Adrenal gland (tissue), 12 donors: ENCODE measurements around the gene GRB10. TPM values are rescaled to one million over a fixed set of nuclear protein-coding genes. Genes with fewer than 3 reads are reported as not detected.

Experiments
- DNase-seq, 7 donors: peaks; one replicate each; pipeline ENCODE4 v3.0.0-alpha.2; 2019 to 2020
- H3K27ac ChIP-seq, 5 donors: fragments of 200-600 bp; sonication (generic) in 4 of 5; 1 replicate in 3 of 5; 2 replicates in 2 of 5; pipeline versions ENCODE4 v1.5.1 to v1.8.0; 2016 to 2020; ENCODE audit warnings: mild to moderate bottlenecking in 1 of 5
- H3K27me3 ChIP-seq: fragments of 200-600 bp; 2 replicates; pipeline ENCODE4 v1.8.0; 2021
- H3K36me3 ChIP-seq, 2 donors: fragments of 200-600 bp; replicated peaks in 1 of 2; 1 replicate in 1 of 2; 2 replicates in 1 of 2; pipeline versions ENCODE4 v1.5.1 to v1.8.0; 2018 to 2022
- H3K4me1 ChIP-seq, 2 donors: fragments of 200-600 bp; replicated peaks in 1 of 2; 1 replicate in 1 of 2; 2 replicates in 1 of 2; pipeline versions ENCODE4 v1.5.1 to v1.8.0; 2018 to 2021
- H3K4me3 ChIP-seq, 4 donors: fragments of 200-600 bp; sonication (generic) in 3 of 4; one replicate each; pipeline ENCODE4 v1.5.1; 2016 to 2018
- H3K9me3 ChIP-seq, 3 donors: fragments of 200-600 bp; sonication (generic) in 1 of 3; replicated peaks in 1 of 3; 1 replicate in 2 of 3; 2 replicates in 1 of 3; pipeline versions ENCODE4 v1.5.1 to v1.8.0; 2016 to 2021
- CTCF ChIP-seq, 6 experiments: fragments of 450-650 bp in 4 of 6; fragments of 200-600 bp in 2 of 6; sonication (generic) in 1 of 6; IDR thresholded peaks; 1 replicate in 5 of 6; 2 replicates in 1 of 6; pipeline versions ENCODE4 v1.5.1 to v1.8.0; 2016 to 2021; ENCODE audit warnings: antibody characterized with exemption in 6 of 6, mild to moderate bottlenecking in 2 of 6, moderate library complexity in 1 of 6
- POLR2A ChIP-seq, 2 donors: fragments of 450-650 bp; IDR thresholded peaks; one replicate each; pipeline ENCODE4 v1.6.1; 2017; ENCODE audit warnings: antibody characterized with exemption in 2 of 2, mild to moderate bottlenecking in 2 of 2, moderate library complexity in 1 of 2
- WGBS, 4 donors: extraction: QIAGEN DNeasy Blood & Tissue Kit in 2 of 4; methylation state at CpG; one replicate each; pipeline versions ENCODE4 v1.1.5 to v1.1.7; 2013 to 2017; 5-methylcytosine and 5-hydroxymethylcytosine counted together
- intact Hi-C, 2 donors: fragments of 100-400 bp; cut with DNase I; formaldehyde crosslinking; loops; one replicate each; pipeline versions ENCODE4 v1.14.1 to v1.15.0; 2022 to 2023
- polyA plus RNA-seq, 3 donors: library from polyadenylated mRNA; stranded (reverse); fragments of 200-250 nt in 2 of 3; fragments of 350-450 nt in 1 of 3; fragmentation: Illumina TruSeq in 1 of 3; extraction: RNeasy Lipid Tissue Mini Kit (QIAGEN cat#74804) in 1 of 3; gene quantifications; one replicate each; pipeline ENCODE4 v1.2.3, GENCODE V29; 2013 to 2014
- total RNA-seq, 9 donors: library from RNA; depleted of rRNA in 4 of 9; stranded (reverse); fragments of >200 nt in 4 of 9; fragments of 120-200 nt in 1 of 9; fragmentation: NEBNext Ultra II Directional in 1 of 9; extraction: Animal tissue kit (Norgen Biotek cat#: 25700) in 1 of 9; gene quantifications; one replicate each; pipeline versions ENCODE4 v1.1.0 to v1.2.4, GENCODE V29; 2013 to 2023
- donor health status: healthy with polysubstance abuse.
- donor health status: Bipolar disorder and iron deficiency.
- donor health status: DM: yes; HTN: yes; CAD: no.
- donor health status: DM: no; HTN: no; CAD: no.
- donor health status: DM: no; HTN: no; CAD: no.
- donor health status: DM: yes; HTN: yes; CAD: no.

The GRB10 gene
- total and polyA plus RNA-seq, 12 donors = 33.5 to 158 (median 67.3) TPM

GRCh38 chr7:50687575-50688225, 95.0 kb downstream of the GRB10 start:
- WGBS, 4 donors = 80 to 87% (median 83%) methylated on average over 7 of the region's 7 CpGs
- no peak for TF ChIP-seq CTCF (IDR thresholded peaks at IDR 0.05)
- TF ChIP-seq POLR2A (IDR thresholded peaks at IDR 0.05) = no peak
- intact Hi-C loops = no loop called here
- no peaks in the 10 kb centered on the region for H3K36me3 ChIP-seq
- H3K27ac ChIP-seq = peak overlapping the region in 1 of 5 donors; percentile 25
- H3K4me1 ChIP-seq = peaks cover 0 to 10% of the 10 kb centered on the region in 2 donors
- H3K9me3 ChIP-seq = no peaks in the 10 kb centered on the region
- no peaks in the 10 kb centered on the region for H3K27me3 ChIP-seq
- H3K4me3 ChIP-seq = no peak overlapping the region
- peak in 2 of 7 donors; percentile 21 to 31 for DNase-seq

- 87 to 98% (median 91%) methylated on average over 6 of the region's 6 CpGs for WGBS, 4 donors
- no peaks in the 10 kb centered on the region for H3K36me3 ChIP-seq
- no peak overlapping the region for H3K27ac ChIP-seq
- no peak for TF ChIP-seq CTCF (IDR thresholded peaks at IDR 0.05)
- no peak for TF ChIP-seq POLR2A (IDR thresholded peaks at IDR 0.05)
- peaks cover 0 to 14% of the 10 kb centered on the region in 2 donors for H3K4me1 ChIP-seq
- intact Hi-C loops = no loop called here
- no peak overlapping the region for H3K4me3 ChIP-seq
- no peaks in the 10 kb centered on the region for H3K27me3 ChIP-seq
- no peaks in the 10 kb centered on the region for H3K9me3 ChIP-seq
- peak in 1 of 7 donors; percentile 36 for DNase-seq
Observed at GRCh38 chr7:50687096-50687495, 95.6 kb downstream of the GRB10 start.

GRCh38 chr7:50685135-50686065, 97.3 kb downstream of the GRB10 start:
- no peak overlapping the region for H3K4me3 ChIP-seq
- peak in 1 of 7 donors; percentile 38 for DNase-seq
- H3K9me3 ChIP-seq = no peaks in the 10 kb centered on the region
- H3K36me3 ChIP-seq = no peaks in the 10 kb centered on the region
- TF ChIP-seq POLR2A (IDR thresholded peaks at IDR 0.05) (no peak), CTCF (IDR thresholded peaks at IDR 0.05) (no peak)
- peaks cover 0 to 20% of the 10 kb centered on the region in 2 donors for H3K4me1 ChIP-seq
- 75 to 80% (median 77%) methylated on average over 14 of the region's 14 CpGs for WGBS, 4 donors
- intact Hi-C loops = no loop called here
- H3K27ac ChIP-seq = peak overlapping the region in 1 of 5 donors; percentile 4
- H3K27me3 ChIP-seq = no peaks in the 10 kb centered on the region

DNA sequence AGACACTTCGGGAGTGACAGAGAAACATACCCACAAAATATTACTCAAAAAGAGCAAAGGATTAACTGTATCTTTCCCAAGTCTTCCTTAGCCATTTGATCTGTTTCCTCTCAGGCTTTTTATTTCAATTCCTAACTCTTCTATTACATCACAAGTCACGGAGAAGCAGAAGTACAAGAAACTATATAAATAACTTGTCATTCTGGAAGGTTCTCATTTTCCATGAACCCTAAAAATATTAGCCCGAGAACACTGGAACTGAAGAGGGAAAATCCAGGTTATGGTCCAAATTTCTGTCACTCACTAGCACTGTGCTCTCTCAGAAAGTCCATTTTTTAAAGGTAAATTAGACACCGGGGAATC, 98.0 kb downstream of the GRB10 start:
- Histone ChIP-seq H3K4me3 (no peak overlapping the region), H3K27ac (no peak overlapping the region), H3K27me3 (no peaks in the 10 kb centered on the region), H3K4me1 (peaks cover 0 to 21% of the 10 kb centered on the region in 2 donors), H3K9me3 (no peaks in the 10 kb centered on the region), H3K36me3 (no peaks in the 10 kb centered on the region)
- TF ChIP-seq CTCF (IDR thresholded peaks at IDR 0.05) = no peak
- TF ChIP-seq POLR2A (IDR thresholded peaks at IDR 0.05) = no peak
- intact Hi-C loops = no loop called here
- WGBS, 4 donors = 66 to 75% (median 71%) methylated on average over 4 of the region's 4 CpGs
- no peak for DNase-seq
